ENCODE data around the gene CLP1. TPM values are rescaled to one million over a fixed set of nuclear protein-coding genes. Genes with fewer than 3 reads are reported as not detected.

The CLP1 gene
- polyA plus RNA-seq, 1 donor from 2014 or later: 18.2 TPM

DNA sequence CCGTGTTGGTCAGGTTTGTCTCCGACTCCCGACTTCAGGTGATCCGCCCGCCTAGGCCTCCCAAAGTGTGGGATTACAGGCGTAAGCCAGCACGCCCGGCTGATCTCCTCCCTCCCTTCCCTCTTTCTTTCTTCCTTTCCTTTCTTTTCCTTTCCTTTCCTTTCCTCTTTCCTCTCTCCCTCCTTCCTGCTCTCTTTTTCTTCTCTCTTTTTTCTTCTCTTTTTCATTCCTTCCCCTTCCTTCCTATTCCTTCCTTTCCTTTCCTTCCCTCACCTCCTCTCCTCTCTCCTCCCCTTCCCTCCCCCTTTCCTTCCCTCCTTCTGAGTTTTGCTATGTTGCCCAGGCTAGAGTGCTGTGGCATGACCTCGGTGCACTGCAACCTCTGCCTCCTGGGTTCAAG is 6.4 kb downstream of the CLP1 start:
- Histone ChIP-seq H3K79me2 (replicated peaks; ENCODE audit: insufficient read depth, low read length) (peaks cover 10% of the 10 kb centered on the region), H3K27ac (ENCODE audit: low read length) (no peak overlapping the region), H3K27me3 (ENCODE audit: insufficient read depth, low read depth, low read length) (no peaks in the 10 kb centered on the region), H3K4me3 (ENCODE audit: low read length) (no peak overlapping the region), H3K9ac (ENCODE audit: low read length) (no peak overlapping the region), H3F3A (ENCODE audit: insufficient read depth, low read length, poor library complexity, severe bottlenecking) (no peaks in the 10 kb centered on the region), H2AFZ (ENCODE audit: low read depth, low read length) (no peak overlapping the region), H3K4me2 (ENCODE audit: low read length) (no peak overlapping the region), H3K9me2 (ENCODE audit: insufficient read depth, low read length) (no peaks in the 10 kb centered on the region), H3K9me3 (ENCODE audit: low read length) (no peaks in the 10 kb centered on the region), H4K20me1 (ENCODE audit: insufficient read depth) (no peaks in the 10 kb centered on the region), H3K36me3 (ENCODE audit: insufficient read depth, low read length) (no peaks in the 10 kb centered on the region)
- no peak for TF ChIP-seq EP300 (conservative IDR thresholded peaks at IDR 0.05; ENCODE audit: poor library complexity, severe bottlenecking)
- no peak for TF ChIP-seq MXI1 (conservative IDR thresholded peaks at IDR 0.05; ENCODE audit: poor library complexity, severe bottlenecking)
- TF ChIP-seq CTCF (IDR thresholded peaks at IDR 0.05; ENCODE audit: poor library complexity, severe bottlenecking): no peak
- TF ChIP-seq EZH2 (IDR thresholded peaks at IDR 0.05; ENCODE audit: borderline replicate concordance, insufficient read depth, low read length, poor library complexity, severe bottlenecking): no peak
- TF ChIP-seq POLR2AphosphoS5 (IDR thresholded peaks at IDR 0.05): no peak
- TF ChIP-seq RAD21 (conservative IDR thresholded peaks at IDR 0.05): no peak
- no peak for TF ChIP-seq TAF1 (IDR thresholded peaks at IDR 0.05; ENCODE audit: low read depth)
- TF ChIP-seq SMC3 (conservative IDR thresholded peaks at IDR 0.05; ENCODE audit: poor library complexity): no peak
- TF ChIP-seq REST (IDR thresholded peaks at IDR 0.05; ENCODE audit: borderline replicate concordance): no peak

DNA sequence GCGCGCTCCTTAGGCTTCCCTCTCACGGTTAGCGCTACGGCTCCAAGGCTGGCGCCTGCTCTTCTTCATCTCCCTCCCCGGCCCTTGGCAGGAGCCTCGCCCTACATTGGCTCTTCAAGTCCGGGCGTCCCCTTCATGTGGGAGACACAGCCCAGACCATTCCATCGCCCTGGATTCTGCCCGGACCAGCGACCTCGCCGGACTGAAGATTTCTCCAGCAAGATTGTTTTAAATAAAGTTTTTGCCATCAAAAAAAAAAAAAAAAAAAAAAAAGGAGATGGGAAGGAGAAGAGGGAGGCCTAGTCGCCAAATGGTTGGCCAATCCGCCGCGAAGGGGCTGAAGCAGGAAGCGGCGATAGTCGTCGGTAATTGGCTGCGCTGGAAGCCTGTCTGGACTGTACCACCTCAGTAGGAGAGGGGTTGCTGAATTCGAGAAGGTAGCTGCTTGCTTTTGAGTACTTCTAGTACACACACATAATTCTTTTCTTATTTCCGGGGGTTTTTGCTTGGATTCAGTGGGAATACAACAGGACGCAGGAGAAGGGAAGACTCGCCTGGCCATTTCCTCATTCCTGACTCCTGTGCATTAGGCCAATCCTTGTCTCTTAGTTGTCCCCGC is 9.7 kb downstream of the CLP1 start:
- H3K27me3 ChIP-seq (ENCODE audit: insufficient read depth, low read depth, low read length): no peaks in the 10 kb centered on the region
- H3K36me3 ChIP-seq (ENCODE audit: insufficient read depth, low read length): no peaks in the 10 kb centered on the region
- peak overlapping the region; percentile 70 for H3K9ac ChIP-seq (ENCODE audit: low read length)
- peak overlapping the region; percentile 56 for H2AFZ ChIP-seq (ENCODE audit: low read depth, low read length)
- H3K9me3 ChIP-seq (ENCODE audit: low read length): no peaks in the 10 kb centered on the region
- H3K9me2 ChIP-seq (ENCODE audit: insufficient read depth, low read length): no peaks in the 10 kb centered on the region
- peak overlapping the region; percentile 89 for H3K27ac ChIP-seq (ENCODE audit: low read length)
- TF ChIP-seq EP300 (conservative IDR thresholded peaks at IDR 0.05; ENCODE audit: poor library complexity, severe bottlenecking): peak; percentile 8
- peak; percentile 30 for TF ChIP-seq CTCF (IDR thresholded peaks at IDR 0.05; ENCODE audit: poor library complexity, severe bottlenecking)
- TF ChIP-seq TAF1 (IDR thresholded peaks at IDR 0.05; ENCODE audit: low read depth): no peak
- peak; percentile 47 for TF ChIP-seq SMC3 (conservative IDR thresholded peaks at IDR 0.05; ENCODE audit: poor library complexity)
- TF ChIP-seq POLR2AphosphoS5 (IDR thresholded peaks at IDR 0.05): peak; percentile 44
- TF ChIP-seq REST (IDR thresholded peaks at IDR 0.05; ENCODE audit: borderline replicate concordance): peak; percentile 63
- TF ChIP-seq MXI1 (conservative IDR thresholded peaks at IDR 0.05; ENCODE audit: poor library complexity, severe bottlenecking): no peak
- TF ChIP-seq RAD21 (conservative IDR thresholded peaks at IDR 0.05): peak; percentile 40
- peak overlapping the region; percentile 99 for H3K4me3 ChIP-seq (ENCODE audit: low read length)
- H3F3A ChIP-seq (ENCODE audit: insufficient read depth, low read length, poor library complexity, severe bottlenecking): no peaks in the 10 kb centered on the region
- no peaks in the 10 kb centered on the region for H4K20me1 ChIP-seq (ENCODE audit: insufficient read depth)
- H3K79me2 ChIP-seq (replicated peaks; ENCODE audit: insufficient read depth, low read length): peaks cover 36% of the 10 kb centered on the region
- peak overlapping the region; percentile 69 for H3K4me2 ChIP-seq (ENCODE audit: low read length)
